RKO (cell line): ENCODE results near the gene MIEN1.
"Not testable (repeated sequence)": the region's sequence is repeated elsewhere in the genome, so short reads cannot be mapped to it uniquely, and the experiment has no call there.

Experiments used
- DNase-seq: peaks from one replicate; pipeline ENCODE4 v3.0.0-alpha.2; 2016; ENCODE audit warnings: low spot score

Gene MIEN1

DNA sequence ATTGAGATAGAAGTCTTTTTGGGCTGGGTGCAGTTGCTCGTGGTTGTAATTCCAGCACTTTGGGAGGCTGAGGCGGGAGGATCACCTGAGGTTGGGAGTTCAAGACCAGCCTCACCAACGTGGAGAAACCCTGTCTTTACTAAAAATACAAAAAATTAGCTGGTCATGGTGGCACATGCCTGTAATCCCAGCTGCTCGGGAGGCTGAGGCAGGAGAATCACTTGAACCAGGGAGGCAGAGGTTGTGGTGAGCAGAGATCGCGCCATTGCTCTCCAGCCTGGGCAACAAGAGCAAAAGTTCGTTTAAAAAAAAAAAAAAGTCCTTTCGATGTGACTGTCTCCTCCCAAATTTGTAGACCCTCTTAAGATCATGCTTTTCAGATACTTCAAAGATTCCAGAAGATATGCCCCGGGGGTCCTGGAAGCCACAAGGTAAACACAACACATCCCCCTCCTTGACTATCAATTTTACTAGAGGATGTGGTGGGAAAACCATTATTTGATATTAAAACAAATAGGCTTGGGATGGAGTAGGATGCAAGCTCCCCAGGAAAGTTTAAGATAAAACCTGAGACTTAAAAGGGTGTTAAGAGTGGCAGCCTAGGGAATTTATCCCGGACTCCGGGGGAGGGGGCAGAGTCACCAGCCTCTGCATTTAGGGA, 31.0 kb downstream of the MIEN1 start:
- not testable (repeated sequence) for DNase-seq

DNA sequence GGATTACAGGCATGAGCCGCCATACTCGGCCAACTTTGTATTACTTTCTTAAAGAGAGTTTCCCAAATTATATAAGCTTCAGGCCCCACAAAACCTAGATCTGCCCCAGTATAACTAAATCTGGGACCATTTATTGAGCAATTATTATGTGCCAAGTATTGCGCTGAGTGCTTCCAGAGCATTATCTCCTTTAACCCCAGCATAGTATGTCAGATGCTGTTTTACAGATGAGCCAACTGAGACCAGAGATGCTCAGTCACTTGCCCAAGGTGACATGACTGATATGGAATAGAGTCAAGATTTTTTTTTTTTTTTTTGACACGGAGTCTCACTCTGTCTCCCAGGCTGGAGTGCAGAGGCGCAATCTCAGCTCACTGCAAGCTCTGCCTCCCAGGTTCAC, 32.4 kb downstream of the MIEN1 start:
- DNase-seq, result no peak

DNA sequence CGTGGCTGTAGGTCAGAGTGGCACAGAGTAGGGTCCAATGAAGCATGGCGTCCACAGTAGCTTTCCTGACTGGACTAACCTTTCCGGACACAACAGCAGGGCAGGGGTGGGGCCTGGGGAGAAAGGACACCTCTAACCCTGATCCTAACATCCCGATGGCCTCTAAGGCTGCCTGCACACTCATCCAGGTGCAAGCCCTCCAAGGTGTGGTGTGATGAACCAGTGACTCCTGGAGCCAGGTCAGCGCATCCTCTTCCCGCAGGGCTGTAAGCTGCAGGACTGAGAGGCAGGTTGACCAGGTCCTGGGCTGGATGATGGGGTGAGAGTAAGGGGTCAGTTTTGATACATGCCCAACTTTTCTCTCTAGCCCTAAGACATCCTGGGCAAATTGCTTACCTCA, 33.6 kb downstream of the MIEN1 start:
- DNase-seq, result no peak

DNA sequence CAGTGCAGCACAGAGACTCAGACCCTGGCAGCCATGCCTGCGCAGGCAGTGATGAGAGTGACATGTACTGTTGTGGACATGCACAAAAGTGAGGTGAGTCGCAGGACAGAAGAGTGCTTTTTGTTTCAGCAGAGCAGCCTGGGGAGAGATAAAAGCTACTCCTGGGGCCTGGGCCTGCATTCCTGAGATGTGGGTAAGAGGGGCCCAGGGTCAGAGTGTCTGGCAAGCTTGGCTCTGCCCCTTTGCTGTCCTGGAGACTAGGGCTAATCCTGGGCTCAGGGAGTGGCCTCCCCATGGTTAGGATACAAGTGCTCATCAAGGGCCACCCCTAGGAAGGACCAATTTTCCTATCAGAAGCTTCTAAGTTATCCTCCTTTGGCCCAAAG, 35.2 kb downstream of the MIEN1 start:
- DNase-seq, result no peak

DNA sequence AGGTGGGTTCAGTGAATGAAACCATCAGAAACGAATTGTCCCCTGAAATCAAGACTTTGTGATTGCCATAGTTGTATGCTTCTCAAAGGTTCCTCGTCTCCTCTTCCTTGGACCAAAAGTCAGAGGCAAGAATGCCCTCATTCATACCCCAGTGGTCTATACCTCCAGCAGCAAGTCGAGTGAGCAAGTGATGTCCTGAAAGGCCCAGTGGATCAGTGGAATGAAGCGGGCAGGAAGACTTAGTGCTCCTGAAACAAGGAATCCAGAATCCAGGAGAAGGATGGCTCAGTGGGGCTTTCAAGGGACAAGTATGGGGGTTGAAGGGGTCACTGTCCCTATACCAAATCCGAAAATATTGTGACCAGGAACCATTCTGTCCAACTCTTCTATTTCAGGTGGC, 35.7 kb downstream of the MIEN1 start:
- DNase-seq, result no peak

- DNase-seq, result peak; percentile 47
Measured at GRCh38 chr17:39688945-39689344, 41.4 kb downstream of the MIEN1 start.

DNA sequence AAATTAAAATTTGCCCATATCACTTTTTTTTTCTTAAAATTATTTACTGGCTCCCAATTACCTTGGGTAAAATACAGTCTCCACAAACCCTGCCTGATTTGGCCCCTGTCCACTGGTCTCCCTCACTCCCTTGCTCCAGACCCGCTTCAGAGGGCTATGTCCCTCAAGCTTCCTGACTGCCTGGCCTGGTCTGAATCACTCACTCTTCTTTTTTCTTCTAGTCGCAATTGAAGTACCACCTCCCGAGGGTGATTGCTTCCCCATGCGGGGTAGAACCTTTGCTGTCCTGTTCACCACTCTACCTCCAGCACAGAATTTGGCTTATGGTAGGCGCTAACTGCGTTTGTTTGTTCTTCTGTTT, 41.9 kb downstream of the MIEN1 start:
- peak; percentile 56 for DNase-seq

DNA sequence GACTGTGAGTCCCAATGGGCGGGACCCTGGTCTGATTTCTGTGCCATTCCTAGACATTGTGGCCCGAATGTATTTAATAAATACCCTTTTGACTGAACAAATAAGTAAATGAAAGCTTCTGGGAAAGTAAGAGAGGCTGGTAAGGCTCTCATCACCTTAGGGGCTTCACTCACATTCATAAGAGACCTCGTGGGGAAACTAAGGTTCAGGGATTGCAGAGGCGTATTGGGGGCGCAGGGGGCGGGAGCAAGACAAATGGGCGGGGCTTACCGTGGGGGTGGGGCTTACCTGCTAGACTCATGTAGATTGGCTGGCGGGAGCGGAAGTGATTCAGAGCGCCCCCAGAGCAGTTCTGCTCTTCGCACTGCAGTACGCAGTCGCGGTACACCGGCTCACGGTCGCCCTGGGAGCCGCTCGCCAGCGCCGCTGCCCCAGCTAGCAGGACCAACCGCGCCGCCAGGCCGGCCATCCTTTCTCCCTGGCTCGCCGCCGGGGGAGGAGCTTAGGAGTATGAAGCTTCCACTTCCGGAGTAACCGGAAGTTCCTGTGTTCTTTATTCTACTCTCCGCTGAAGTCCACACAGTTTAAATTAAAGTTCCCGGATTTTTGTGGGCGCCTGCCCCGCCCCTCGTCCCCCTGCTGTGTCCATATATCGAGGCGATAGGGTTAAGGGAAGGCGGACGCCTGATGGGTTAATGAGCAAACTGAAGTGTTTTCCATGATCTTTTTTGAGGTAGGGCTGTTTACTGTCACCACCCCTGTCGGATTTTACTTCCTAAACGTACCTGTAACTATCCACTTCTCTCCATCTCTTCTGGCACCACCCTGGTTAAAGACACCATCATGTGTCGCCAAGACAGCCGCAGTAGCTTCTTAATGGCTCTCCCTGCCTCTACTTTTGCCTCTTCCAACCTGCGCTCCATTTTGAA, 42.5 kb downstream of the MIEN1 start, which contains the start of gene PGAP3:
Gene PGAP3 (minus strand): TSS at position 512 of the 929 bp plus-strand sequence. CDS start 43 bp downstream, at position 469.
- DNase-seq, result peak; percentile 98

GRCh38 chr17:39687101-39687545, 43.2 kb downstream of the MIEN1 start:
- DNase-seq, result no peak

GRCh38 chr17:39684369-39685192, 45.8 kb downstream of the MIEN1 start:
- DNase-seq, result no peak

GRCh38 chr17:39683295-39683939, 46.9 kb downstream of the MIEN1 start:
- no peak for DNase-seq

- no peak for DNase-seq
Measured at GRCh38 chr17:39679521-39680192, 50.7 kb downstream of the MIEN1 start.
